Measurements from ENCODE around the gene GNG4.
"Not testable (repeated sequence)": the region's sequence is repeated elsewhere in the genome, so short reads cannot be mapped to it uniquely, and the experiment has no call there.

The GNG4 gene

GRCh38 chr1:235579891-235580290 is 69.7 kb downstream of the GNG4 start:
- DNase-seq, result no peak

- DNase-seq, result no peak
Measured at GRCh38 chr1:235575597-235575996, 74.0 kb downstream of the GNG4 start.

DNA sequence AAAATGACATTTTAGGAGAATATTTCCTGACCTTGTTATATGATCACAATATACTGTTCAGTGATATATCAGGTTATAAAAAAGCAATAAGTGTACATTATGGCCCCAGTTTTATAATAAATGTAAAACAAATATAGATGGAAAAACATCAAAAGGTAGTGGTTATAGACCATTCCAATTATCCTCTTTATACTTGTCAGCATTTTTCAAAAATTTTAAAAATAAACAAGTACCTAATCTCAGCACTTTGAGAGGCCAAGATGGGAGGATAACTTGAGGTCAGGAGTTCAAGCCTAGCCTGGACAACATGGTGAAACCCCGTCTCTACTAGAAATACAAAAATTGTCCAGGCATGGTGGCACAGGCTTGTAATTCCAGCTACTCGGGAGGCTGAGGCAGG is 75.7 kb downstream of the GNG4 start:
- DNase-seq, result no peak

DNA sequence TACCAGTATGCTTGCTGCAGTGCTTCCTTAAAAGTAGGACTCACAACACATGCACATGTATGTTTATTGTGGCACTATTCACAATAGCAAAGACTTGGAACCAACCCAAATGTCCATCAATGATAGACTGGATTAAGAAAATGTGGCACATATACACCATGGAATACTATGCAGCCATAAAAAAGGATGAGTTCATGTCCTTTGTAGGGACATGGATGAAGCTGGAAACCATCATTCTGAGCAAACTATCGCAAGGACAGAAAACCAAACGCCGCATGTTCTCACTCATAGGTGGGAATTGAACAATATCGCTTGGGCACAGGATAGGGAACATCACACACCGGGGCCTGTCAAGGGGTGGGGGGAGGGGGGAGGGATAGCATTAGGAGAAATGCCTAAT is 76.6 kb downstream of the GNG4 start:
- DNase-seq, result not testable (repeated sequence)

GRCh38 chr1:235571482-235571881 is 78.1 kb downstream of the GNG4 start:
- peak in 2 of 4 experiments; percentile 42 to 54 for DNase-seq

- DNase-seq, result peak; percentile 20 to 51 (median 44)
Measured at GRCh38 chr1:235567812-235568503, 81.6 kb downstream of the GNG4 start.

- no peak for DNase-seq
Measured at GRCh38 chr1:235566084-235566483, 83.5 kb downstream of the GNG4 start.

- peak in 2 of 4 experiments; percentile 9 to 13 for DNase-seq
Measured at GRCh38 chr1:235563513-235564061, 86.0 kb downstream of the GNG4 start.

- no peak for DNase-seq
Measured at GRCh38 chr1:235562589-235562988, 87.0 kb downstream of the GNG4 start.

DNA sequence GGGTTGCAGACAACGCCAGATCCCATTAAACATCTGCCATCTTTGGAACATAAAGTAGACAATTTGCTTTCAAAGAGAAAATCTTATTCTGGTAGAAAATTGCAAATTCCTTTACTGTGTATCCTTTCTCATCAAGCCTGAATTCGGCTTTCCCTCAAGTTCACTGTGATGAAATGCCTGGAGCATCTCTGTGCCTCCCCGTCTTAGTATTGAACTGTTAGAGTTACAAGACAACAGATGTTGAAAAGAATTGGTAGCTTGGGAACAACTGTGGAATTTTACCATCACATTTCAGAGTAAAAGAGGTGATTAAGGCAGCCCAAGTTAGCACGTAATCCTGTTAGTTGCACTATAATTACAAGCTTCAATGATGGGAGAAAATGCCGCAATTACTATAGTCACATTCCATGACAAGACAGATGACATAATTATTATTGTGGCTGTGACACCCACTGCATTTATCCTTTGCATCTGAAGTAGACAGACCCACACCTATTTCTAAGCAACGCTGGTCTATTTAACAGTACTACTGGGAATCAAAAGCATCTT is 90.9 kb downstream of the GNG4 start:
- no peak for DNase-seq

DNA sequence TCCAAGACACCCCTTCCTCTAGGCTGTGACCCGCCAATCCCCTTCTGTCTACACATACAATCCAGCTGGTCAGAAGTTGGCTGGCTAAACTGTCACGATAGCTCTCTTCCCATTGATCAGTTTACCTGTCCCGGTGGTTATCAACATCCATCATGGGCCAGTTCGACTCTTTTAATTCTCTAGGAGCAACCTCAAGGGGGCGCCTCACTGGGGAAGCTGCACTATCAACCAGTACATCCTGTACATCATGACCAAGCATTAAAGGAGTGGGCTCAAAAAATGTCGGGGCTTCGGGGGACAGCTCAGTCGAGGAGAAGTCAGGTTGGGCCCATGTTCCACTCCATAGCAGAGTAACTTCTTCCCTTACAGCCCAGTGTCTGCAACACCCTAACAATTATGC is 92.1 kb downstream of the GNG4 start:
- peak in 2 of 4 experiments; percentile 20 to 24 for DNase-seq

DNA sequence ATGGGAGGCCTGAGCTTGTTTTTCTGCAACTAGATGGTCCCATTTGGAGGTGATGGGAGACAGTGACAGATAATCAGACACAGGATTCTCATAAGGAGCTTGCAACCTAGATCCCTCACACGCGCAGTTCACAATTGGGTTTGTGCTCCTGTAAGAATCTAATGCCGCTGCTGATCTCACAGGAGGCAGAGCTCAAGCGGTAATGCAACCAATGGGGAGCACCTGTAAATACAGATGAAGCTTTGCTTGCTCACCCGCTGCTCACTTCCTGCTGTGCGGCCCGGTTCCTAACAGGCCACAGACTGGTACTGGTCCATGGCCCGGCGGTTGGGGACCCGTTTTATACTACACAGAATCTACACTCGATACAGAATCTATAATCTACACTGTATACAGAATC is 92.8 kb downstream of the GNG4 start:
- DNase-seq, result no peak

GRCh38 chr1:235553112-235553551 is 96.5 kb downstream of the GNG4 start:
- DNase-seq, result no peak

GRCh38 chr1:235552146-235552716 is 97.4 kb downstream of the GNG4 start:
- no peak for DNase-seq

DNA sequence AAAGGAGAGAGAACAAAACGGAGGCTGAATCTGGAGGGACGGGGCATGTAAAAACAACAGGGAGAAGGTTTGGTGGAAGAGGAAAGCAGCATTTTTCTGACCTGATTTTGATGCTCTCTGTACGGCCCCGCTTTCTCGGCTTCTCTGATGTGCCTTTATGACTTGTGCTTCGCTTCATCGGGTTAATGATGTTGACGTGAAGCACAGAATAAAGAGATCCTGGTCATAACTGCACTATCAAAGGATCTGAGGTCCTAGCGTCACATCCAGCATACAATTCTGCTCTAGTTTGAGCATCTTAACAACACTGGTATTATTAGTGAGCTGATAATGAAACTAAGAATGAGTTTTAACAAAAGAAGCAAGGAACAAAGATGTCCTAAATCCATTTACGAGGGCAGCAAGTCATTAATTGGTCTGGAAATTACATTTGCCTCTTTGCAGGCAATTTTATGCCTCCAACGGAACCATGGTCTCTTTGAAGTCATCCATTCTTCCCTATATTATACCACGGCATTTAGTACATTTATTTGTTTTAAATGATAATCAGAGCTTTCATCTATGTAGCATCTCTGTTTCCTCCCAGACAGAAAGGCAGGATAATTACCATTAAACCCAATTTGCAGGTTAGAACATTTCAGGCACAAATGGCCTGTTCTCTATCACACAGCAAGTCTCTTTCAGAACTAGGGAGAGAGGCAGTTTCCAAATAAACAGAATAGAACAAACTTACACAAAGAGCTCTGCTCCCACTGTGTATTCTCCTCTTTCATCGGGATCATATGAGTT is 100.0 kb downstream of the GNG4 start:
- no peak for DNase-seq

- peak; percentile 67 to 78 (median 71) for DNase-seq
Measured at GRCh38 chr1:235546369-235547155, 103.0 kb downstream of the GNG4 start.

GRCh38 chr1:235545292-235545930 is 104.2 kb downstream of the GNG4 start:
- DNase-seq, result no peak

- DNase-seq, result not testable (repeated sequence)
Measured at GRCh38 chr1:235542845-235543244, 106.7 kb downstream of the GNG4 start.

- no peak for DNase-seq
Measured at GRCh38 chr1:235533476-235534168, 116.0 kb downstream of the GNG4 start.

- DNase-seq, result no peak
Measured at GRCh38 chr1:235532360-235532759, 117.2 kb downstream of the GNG4 start.
